ENCODE results near the gene STX18. TPM values are rescaled to one million over a fixed set of nuclear protein-coding genes. Genes with fewer than 3 reads are reported as not detected.
"Not testable (repeated sequence)": the region's sequence is repeated elsewhere in the genome, so short reads cannot be mapped to it uniquely, and the experiment has no call there.

The STX18 gene
- total and polyA plus RNA-seq, 2 donors (not counting 3 experiments of a cell fraction or from before 2014, with no cell fraction given) = 30.7 to 31.2 TPM

GRCh38 chr4:4512282-4512681, 29.6 kb downstream of the STX18 start:
- BruUV-seq (replicated peaks) = no TSS peak
- Histone ChIP-seq H2AFZ (ENCODE audit: low read depth, low read length) (no peak overlapping the region), H3K9me1 (replicated peaks; ENCODE audit: control insufficient read depth, extremely low read depth, insufficient read depth, low read length) (peaks cover 2% of the 10 kb centered on the region), H3K9ac (replicated peaks; ENCODE audit: extremely low read depth, insufficient read depth, low read length) (no peak overlapping the region), H3K4me1 (ENCODE audit: control insufficient read depth, extremely low read depth, insufficient read depth, low read length) (peaks cover 6% of the 10 kb centered on the region), H3K27ac (ENCODE audit: insufficient read depth, low read depth, low read length) (no peak overlapping the region), H3K27me3 (ENCODE audit: control insufficient read depth in 2 of 2, insufficient read depth in 2 of 2, low read length in 2 of 2) (no peaks in the 10 kb centered on the region), H3K36me3 (ENCODE audit: control insufficient read depth in 2 of 2, extremely low read depth in 1 of 2, insufficient read depth in 2 of 2, low read length in 2 of 2) (no peaks in the 10 kb centered on the region), H3K4me3 (replicated peaks in 1 of 3; ENCODE audit: insufficient read depth in 1 of 3, low read depth in 1 of 3, low read length in 3 of 3) (no peak overlapping the region), H3K4me2 (ENCODE audit: insufficient read depth, low read length) (no peak overlapping the region), H4K20me1 (replicated peaks; ENCODE audit: control insufficient read depth, extremely low read depth, insufficient read depth, low read length) (no peaks in the 10 kb centered on the region), H3K79me2 (ENCODE audit: control insufficient read depth, insufficient read depth, low read length) (peaks cover 25% of the 10 kb centered on the region), H3K9me3 (replicated peaks; ENCODE audit: control insufficient read depth, insufficient read depth, low read length) (no peaks in the 10 kb centered on the region)
- TF ChIP-seq FOS (IDR thresholded peaks at IDR 0.05; ENCODE audit: borderline replicate concordance, insufficient read depth, low read length) (no peak), JUN (IDR thresholded peaks at IDR 0.05; ENCODE audit: borderline replicate concordance, insufficient read depth, insufficient read length, low read depth) (no peak), POLR2AphosphoS5 (IDR thresholded peaks at IDR 0.05; ENCODE audit: insufficient read depth, low read depth, low read length) (no peak), MAX (IDR thresholded peaks at IDR 0.05; ENCODE audit: insufficient read depth, insufficient read length) (no peak), POLR2A (IDR thresholded peaks at IDR 0.05; ENCODE audit: low read depth, low read length) (no peak), MYC (IDR thresholded peaks at IDR 0.05; ENCODE audit: low read depth, low read length) (no peak), GATA2 (IDR thresholded peaks at IDR 0.05; ENCODE audit: insufficient read depth, insufficient read length, low read depth, low read length) (no peak), EZH2 (IDR thresholded peaks at IDR 0.05; ENCODE audit: borderline replicate concordance, low read depth, low read length, severe bottlenecking) (no peak), CTCF (IDR thresholded peaks at IDR 0.05; ENCODE audit: extremely low read depth in 1 of 2, insufficient read depth in 1 of 2, low read depth in 1 of 2, low read length in 2 of 2) (no peak)
- POLR2A ChIA-PET = no interaction called here
- FAIRE-seq (no peak), DNase-seq (ENCODE audit: low read depth, low spot score) (no peak)
- intact Hi-C loops (cut with micrococcal nuclease) = no loop called here
- CTCF ChIA-PET = interaction anchor here (1.5 to 2.4 kb wide), 3 partner anchors 8 to 13 kb away, joined by 3 to 9 read pairs (median 8); no protein-coding TSS in a partner anchor
- dilution Hi-C loops (cut with MboI; ENCODE audit: extremely low pct_ligation_motif_present, low sequenced_read_pairs) = no loop called here

GRCh38 chr4:4510641-4511040, 31.2 kb downstream of the STX18 start:
- H2AFZ ChIP-seq (ENCODE audit: low read depth, low read length); POLR2A ChIA-PET; H4K20me1 ChIP-seq (replicated peaks; ENCODE audit: control insufficient read depth, extremely low read depth, insufficient read depth, low read length); H3K27ac ChIP-seq (ENCODE audit: insufficient read depth, low read depth, low read length); H3K27me3 ChIP-seq (ENCODE audit: control insufficient read depth in 2 of 2, insufficient read depth in 2 of 2, low read length in 2 of 2); intact Hi-C loops (cut with micrococcal nuclease); DNase-seq (ENCODE audit: low read depth, low spot score); FAIRE-seq; H3K4me2 ChIP-seq (ENCODE audit: insufficient read depth, low read length); H3K9me3 ChIP-seq (replicated peaks; ENCODE audit: control insufficient read depth, insufficient read depth, low read length); H3K4me1 ChIP-seq (ENCODE audit: control insufficient read depth, extremely low read depth, insufficient read depth, low read length); H3K9ac ChIP-seq (replicated peaks; ENCODE audit: extremely low read depth, insufficient read depth, low read length); dilution Hi-C loops (cut with MboI; ENCODE audit: extremely low pct_ligation_motif_present, low sequenced_read_pairs); H3K4me3 ChIP-seq (replicated peaks in 1 of 3; ENCODE audit: insufficient read depth in 1 of 3, low read depth in 1 of 3, low read length in 3 of 3); H3K9me1 ChIP-seq (replicated peaks; ENCODE audit: control insufficient read depth, extremely low read depth, insufficient read depth, low read length); BruUV-seq (replicated peaks); H3K36me3 ChIP-seq (ENCODE audit: control insufficient read depth in 2 of 2, extremely low read depth in 1 of 2, insufficient read depth in 2 of 2, low read length in 2 of 2): not testable (repeated sequence)
- CTCF ChIA-PET = interaction anchor here (2.2 to 2.4 kb wide), 2 partner anchors 8 to 10 kb away, joined by 8 to 9 read pairs; no protein-coding TSS in a partner anchor
- peaks cover 19% of the 10 kb centered on the region for H3K79me2 ChIP-seq (ENCODE audit: control insufficient read depth, insufficient read depth, low read length)
